NCI-H146 treated with DMSO at 0.1 percent for 48 hours (cell line): Measurements from ENCODE around the gene PEX3.
A peak's percentile ranks its signal among the peaks of the same experiment; 100 is the strongest.
"Not testable (repeated sequence)": the region's sequence is repeated elsewhere in the genome, so short reads cannot be mapped to it uniquely, and the experiment has no call there.

ENCODE experiments used
- DNase-seq: peaks from one replicate; lab custom pipeline; 2025; ENCODE audit not compliant: unreplicated experiment; lab: John Stamatoyannopoulos, UW

PEX3 gene

DNA sequence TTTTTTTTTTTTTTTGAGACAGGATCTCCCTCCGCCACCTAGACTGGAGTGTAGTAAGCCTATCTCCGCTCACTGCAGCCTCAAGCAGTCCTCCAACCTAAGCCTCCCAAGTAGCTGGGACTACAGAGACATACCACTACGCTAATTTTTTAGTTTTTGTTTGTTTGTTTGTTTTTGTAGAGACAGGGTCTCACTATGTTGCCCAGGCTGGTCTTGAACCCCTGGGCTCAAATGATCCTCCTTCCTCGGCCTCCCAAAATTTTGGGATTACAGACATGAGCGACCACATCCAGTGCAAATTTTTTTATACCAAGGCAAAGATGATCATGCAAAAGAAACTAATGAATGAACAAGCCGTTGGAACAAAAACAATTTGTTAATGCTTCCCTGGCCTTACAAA is 55.6 kb downstream of the PEX3 start:
- no peak for DNase-seq

DNA sequence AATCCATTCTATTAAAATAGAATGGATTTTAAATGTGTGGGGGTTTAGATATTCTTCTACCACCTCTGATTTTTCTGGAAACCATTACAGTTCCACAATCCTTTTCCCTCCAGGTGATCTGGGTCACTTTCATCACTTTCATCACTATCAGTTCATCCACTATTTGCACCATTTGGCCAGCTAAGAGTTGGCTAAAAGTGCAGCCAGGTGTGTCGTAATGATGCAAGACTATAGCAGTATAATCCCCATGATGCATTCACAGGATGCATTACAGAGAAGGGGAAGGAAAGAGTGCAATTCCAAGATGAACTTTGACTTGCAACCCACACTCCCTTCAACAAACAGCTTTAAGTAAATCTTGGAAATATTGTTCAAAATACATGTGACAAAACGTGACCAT is 56.0 kb downstream of the PEX3 start:
- DNase-seq = no peak

DNA sequence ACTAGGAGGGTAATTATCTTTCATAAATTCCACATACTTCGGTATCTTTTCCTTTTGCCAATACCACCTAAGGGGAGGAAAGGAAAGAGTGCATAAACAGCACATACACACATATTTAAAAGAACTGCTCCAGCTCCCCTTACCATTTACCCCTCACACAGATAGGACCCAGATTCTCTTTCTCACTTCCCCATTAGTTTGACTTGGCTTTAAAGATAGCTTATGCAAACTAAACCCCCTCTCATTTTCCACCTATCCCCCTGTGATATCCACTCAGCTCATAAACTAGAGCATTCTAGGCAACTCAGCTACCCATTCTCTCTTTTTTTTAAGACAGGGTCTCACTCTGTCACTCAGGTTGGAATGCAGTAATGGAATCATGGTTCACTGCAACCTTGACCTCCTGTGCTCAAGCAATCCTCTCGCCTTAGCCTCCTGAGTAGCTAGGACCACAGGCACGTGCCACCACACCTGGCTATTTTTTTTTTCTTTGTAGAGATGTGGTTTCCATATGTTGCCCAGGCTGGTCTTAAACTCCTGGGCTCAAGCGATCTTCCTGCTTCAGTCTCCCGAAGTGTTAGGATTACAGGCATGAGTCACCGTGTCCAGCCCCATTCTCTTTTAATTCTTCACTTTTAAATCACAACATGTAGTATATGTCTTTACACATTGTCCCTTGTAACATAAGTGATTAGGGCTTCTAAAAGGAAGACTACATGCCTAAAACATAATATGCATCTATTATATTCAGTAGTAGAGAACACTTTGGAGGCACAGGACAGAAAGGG is 56.9 kb downstream of the PEX3 start:
- DNase-seq = no peak

DNA sequence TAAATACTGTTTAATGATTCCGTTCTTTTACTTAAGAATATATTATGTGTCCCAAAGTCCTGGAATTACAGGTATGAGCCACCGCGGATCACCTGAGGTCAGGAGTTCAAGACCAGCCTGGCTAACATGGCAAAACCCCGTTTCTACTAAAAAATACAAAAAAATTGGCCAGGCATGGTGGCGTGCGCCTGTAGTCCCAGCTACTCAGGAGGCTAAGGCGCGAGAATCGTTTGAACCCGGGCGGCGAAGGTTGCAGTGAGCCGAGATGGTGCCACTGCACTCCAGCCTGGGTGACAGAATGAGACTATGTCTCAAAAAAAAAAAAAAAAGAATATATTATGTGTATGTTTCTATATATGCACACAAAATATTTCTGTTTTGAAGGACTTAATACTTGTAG is 59.7 kb downstream of the PEX3 start:
- not testable (repeated sequence) for DNase-seq

DNA sequence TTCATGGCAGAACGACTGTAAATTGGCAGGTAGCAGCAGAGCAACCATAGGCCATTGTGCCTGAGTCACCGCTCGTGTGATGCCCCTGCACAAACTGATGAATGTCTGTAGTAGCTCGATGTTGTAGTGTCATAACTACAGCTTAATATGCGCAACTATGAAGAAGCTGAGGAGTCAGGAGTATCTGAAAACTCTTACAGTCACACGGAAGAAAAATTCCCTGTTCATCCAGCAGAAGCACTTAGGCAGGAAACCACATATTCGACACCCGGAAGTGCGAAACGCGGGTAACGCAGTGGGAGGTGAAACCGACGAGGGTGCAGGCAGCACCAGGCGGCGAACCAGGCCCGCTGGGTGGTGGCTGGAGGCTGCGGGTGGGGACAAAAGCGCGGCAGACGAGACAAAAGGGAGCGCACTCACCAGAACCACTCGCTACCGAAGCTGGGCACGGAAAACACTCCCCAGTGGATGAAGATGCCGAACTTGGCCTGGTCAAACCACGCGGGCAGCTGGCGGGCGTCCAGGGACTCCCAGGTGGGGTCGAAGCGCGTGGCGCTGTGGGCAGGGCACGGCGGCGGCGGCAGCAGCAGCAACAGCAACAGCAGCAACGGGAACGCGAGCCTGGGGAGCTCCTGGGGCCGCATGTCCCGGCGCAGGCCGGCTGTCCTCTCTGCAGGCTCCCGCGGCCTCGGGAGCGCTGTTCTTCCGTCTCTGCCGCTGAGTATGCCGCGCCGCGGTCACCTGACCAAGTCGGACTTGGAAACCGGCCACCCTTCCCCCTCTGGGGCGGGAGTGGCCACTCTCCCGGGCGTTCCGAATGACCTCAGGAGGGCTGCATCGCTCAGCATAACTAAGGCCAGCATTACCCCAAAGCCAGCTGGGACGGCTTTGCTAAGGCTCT is 60.6 kb downstream of the PEX3 start, which contains the start of gene FUCA2:
TSS of gene FUCA2 (minus strand) at position 730 of the 901 bp plus-strand sequence. CDS start at position 644, 86 bp downstream.
- peak; percentile 83 for DNase-seq

DNA sequence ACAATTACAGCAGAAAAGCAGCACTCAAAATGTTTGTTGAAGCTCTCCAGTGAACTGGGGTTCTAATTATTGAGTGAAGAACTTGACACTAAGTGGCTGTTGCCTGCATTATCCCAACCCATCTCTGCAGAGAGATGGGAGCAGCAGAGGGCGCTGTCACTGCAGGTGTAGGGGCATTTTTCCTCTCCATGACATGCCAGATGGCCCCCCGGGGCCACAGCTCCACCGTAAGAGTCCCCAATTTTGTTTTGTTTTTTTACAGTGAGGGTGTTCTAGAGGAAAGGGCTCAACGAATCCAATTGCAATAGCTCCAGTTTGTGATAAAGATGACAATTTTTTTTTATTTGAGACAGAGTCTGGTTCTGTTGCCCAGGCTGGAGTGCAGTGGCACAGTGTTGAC is 62.8 kb downstream of the PEX3 start:
- DNase-seq = peak; percentile 63

DNA sequence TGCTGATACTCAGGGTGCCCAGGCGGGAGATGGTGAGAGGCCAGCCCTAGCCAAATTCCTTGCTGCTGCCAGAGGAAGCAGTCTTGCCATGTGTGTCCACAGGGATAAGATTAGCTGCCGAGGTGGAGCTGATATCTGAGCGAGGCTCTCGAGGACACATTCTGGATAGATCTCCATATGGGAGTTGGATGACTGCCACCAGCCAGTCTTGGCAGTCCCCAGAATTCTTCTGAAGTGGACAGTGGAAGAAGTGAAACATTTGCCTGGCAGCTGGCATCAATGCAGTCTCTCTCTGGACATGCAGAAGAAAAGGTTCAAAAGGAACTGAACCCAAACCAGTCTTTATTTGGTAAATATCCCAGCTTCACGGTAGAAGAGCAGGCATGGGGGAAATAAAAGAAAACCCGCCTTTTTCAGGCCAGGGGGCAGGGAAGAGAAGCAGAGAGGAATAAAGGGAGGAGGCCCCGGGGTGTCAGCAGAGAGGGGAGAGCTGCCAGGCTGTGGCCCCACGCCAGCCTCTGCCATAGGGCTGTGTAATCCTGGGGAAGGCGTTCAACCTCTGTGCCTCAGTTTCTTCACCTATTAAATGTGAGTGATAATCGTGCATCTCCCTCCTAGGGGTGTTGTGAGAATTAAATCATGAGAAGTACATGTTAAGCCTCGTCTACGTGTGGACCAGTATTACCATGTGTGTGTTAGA is 64.6 kb downstream of the PEX3 start:
- DNase-seq = no peak

DNA sequence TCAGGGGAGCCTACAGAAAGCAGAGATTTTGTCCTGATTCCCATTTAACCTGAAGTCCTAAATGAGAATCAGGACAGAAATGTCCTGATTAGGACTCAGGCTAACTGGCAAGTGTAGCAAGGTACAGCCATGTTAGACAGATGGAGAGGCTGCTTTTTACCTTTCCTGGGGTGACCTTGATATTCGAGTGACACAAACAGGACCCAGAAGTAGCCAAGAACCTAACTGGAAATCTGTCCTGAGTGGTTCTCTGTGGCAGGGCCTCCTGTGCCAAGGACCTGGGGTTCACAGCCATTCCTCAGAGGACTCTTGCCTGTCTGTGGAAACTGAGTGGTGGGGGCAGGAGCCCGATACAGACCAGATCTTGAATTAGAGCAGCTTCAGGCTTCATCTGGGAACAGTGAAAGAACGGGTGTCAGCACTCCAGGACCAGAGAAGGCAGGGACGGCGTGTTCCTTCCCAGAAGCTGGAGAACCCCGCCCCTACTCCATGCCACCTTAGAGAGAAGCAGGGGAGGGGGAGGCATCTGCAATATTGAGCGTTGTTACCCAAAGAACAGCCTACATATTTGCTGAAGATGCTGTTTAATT is 65.3 kb downstream of the PEX3 start:
- DNase-seq = no peak

DNA sequence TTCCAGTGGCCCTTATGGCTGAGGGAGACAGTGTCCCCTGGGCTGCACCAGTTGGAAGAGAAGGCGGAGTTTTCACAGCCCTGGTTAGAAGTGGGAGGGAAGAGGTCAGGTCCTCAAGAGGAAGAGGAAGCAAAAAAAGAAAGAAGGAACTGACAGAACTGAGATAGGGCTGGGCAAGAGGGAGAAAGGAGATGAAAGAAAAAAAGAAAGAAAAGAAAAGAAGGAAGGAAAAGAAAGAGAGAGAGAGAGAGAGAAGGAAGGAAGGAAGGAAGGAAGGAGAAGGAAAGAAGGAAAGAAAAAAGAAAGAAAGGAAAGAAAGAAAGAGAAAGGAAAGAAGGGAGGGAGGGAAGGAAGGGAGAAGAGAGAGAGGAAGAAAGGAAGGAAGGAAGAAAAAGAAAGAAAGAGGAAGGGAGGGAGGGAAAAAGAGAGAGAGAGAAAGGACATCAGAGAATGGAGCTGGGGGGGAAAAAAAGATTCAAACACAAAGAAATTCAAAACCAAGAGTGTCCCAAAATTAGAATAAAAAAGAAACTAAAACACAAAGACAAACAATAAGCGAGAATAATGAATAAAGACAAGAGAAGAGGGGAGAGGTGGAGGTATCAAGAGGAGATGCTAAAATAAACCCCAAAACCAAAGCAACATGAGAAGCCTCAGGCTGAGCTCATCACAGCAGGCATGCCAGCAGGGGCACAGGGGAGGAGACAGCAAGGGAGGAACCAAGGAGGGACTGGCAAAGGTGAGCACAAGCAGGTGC is 66.3 kb downstream of the PEX3 start:
- DNase-seq = peak; percentile 77

DNA sequence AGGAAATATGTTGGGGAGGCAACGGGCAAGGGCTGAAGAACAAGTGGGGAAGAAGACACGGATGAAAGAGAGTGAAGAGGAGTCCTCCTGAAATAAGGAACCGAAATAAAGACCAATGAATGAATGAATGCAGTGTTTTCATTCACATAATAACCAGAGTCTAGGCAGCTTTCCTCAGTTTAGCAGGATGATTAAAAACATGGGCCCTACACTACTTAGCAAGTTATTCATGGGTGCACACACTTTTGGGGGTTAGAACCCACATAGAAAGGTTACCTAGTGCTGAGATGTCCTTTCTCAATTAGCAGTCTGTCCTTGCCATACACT is 66.8 kb downstream of the PEX3 start:
- DNase-seq = no peak

DNA sequence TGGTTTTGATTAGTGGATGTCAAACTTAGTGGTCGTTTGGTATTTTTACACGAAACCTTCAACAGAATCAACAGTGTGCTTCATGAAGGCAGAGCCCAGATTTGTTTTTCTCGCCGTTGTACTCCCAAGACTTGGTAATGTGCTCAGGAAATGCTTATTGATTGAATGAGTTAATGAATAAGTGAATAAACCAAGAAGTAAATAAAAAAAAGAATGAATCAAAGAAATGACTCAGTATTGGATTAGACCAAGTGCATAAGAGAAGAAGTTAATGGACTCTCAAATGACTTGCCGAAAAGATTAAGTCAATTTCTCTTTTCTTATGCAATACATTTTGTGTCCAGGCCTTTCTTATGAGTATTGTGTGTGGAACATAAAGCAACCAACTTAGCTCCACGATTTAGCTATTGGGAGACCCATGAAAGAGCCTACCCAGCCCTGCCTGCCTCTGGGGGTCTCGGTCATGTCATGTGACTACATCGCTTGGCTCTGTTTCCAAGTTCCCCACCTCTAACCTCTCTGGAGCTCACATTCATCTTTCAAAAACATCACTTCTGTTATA is 71.5 kb downstream of the PEX3 start:
- no peak for DNase-seq

DNA sequence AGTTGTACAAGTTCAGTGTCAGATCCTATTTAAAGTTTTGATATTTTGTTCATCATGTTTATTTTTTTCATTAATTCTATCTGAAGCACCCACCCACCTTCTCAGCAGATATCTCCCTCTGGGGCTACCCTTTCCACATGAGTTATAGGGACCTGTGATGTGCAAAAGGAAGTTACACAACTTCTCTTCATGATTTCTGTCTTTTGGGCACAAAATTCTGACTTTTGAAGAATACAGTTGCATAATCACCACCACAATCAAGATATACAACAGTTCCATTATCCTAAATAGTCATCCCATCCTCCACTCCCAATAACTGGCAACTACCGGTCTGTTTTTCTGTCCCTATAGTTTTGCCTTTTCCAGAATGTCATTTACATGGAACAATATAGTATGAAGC is 74.8 kb downstream of the PEX3 start:
- no peak for DNase-seq

DNA sequence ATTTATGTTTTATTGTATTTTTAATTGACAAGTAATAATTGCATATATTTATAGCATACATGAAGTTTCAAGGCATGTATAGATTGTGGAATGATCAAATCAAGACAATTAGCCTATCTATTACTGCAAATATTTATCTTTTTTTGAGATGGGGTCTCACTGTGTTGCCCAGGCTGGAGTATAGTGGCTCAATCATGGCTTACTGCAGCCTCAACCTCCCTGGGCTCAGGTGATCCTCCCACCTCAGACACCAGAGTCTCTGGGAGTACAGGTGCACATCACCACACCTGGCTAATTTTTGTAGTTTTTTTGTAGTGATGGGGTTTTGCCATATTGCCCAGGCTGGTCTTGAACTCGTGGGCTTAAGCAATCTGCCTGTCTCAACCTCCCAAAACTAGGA is 77.1 kb downstream of the PEX3 start:
- no peak for DNase-seq

DNA sequence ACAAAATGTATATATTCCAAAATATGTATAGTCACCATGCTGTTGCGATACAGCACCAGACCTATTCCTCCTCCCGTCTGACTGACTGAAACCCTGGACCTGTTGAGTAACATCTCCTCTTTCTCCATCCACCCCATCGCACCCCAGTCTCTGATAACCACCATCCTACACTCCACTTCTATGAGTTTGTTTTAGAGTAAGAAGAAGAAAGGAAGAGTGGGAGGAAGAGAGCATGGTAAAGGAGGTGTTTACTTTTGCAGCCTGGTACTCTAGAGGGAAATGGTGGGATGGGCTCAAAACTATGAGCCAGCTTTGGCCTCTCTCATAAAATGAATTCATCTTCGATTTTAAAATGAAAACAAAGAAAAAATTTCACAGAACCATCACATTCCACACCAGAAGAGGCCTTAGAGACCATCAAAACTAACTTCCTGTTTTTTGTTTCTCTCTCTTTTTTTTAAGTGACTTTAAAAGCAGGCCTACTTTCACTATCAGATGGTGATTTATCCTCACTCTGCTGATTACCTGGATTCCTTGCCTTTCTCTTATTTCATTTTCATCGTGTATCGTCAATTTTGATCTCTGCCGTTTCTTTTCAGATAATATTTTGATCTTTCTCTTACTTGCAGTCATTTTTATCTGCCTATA is 77.7 kb downstream of the PEX3 start:
- DNase-seq = no peak

DNA sequence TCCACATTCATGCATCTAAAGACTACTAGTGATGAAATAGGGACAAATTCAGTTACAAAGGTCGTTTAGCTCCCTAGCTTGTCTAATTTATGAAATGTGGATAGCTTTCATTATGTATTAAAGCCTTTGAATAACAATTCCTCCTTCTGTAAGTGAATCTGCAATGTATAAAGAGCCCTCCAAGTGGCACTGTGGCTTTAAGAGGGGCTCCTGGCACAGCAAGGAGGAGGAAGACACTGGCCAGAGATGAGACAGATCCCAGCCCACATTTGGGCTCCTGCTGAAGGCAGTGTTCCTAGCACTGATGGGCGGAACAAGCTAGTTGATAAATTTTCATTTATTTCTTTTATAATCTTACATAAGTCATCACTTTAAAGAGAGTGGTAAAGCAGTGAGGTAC is 78.5 kb downstream of the PEX3 start:
- DNase-seq = peak; percentile 16

DNA sequence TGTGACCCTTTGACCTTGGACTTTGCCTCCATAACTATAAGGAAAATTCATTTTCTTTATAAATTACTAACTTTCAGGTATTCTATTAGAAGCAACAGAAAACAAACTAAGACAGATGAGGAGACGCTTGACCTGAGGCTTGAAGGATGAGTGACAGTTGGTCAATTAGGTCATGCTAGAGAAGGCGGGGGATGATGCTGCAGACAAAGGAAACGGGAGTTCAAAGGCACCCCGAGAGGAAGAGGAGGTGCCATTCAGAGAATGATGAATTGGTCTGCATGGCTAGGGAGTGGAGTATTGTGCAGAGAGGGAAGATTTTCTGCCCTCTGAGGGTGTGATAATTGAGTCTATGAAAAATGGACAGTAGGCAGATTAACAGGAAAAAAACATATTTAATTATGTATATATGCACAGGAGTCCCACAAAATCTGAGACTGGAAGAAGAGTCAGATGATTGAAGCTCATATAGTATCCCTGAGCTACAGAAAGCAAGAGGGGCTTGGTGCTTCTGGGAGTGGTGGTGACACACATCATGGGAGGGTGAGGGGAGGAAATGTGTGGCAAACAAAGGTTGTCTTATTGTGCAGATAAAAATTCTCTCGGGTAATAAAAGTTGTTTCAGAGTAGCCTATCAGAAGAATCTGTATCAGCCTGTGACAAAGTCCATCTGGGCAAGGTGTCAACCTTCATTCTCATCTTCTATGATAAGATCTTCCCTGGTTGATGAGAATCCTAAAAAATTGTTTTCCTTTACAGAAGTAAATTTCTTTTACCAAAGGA is 81.3 kb downstream of the PEX3 start:
- DNase-seq = no peak

DNA sequence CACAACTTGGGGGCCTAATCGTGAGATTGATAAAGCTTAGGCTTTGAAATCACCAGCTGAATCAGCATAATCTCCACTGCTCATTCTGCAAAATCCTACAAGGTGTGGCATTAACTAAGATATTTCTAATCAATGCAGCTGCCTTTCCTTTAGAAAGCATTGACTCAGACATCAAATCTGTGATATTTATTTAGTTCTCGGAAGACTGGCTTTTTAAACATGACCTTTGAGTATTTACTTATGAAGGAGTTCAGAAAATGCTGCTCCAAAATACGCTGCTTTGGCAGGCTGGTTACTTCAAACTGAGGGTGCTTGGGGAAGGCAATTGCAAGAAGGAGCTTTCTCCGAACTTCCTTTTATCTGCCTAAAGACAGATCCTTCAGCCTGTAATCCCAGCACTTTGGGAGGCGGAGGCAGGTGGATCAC is 84.6 kb downstream of the PEX3 start:
- DNase-seq = no peak

DNA sequence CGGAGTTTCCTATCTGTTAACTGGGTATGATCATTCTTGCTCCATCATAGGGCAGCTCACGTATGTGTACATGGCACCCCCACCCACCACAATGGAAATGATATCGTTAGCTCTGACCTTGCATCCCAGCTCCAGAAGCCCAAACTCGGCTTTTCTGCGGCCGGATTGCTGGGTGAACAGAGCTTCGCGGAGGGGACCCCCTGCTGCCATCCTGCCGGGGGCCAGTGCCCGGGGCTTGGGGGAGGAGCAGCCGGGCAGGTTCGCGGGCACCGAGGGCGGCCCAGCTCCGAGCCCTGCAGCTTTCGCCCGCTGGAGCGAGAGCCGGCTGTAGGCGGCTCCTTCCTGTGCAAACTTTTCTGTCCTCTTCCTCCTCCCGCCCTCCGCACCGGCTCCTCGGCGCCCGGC is 85.9 kb downstream of the PEX3 start:
- DNase-seq = peak; percentile 51
